ENCODE data around the gene FCRLB. TPM values are rescaled to one million over a fixed set of nuclear protein-coding genes. Genes with fewer than 3 reads are reported as not detected.

FCRLB gene
- total and polyA plus RNA-seq, 11 donors: 0.22 to 0.75 (median 0.46) TPM

GRCh38 chr1:161763522-161764098, 42.3 kb downstream of the FCRLB start:
- 73 to 83% (median 78%) methylated on average over 7 of the region's 7 CpGs for WGBS, 4 donors
- Histone ChIP-seq H3K27ac (no peak overlapping the region), H3K27me3 (no peaks in the 10 kb centered on the region), H3K4me1 (peaks cover 0 to 29% (median 16%) of the 10 kb centered on the region in 12 donors), H3K9me3 (no peaks in the 10 kb centered on the region), H3K36me3 (peaks cover 0 to 18% (median 7%) of the 10 kb centered on the region in 9 donors), H3K4me3 (no peak overlapping the region)
- no peak for ATAC-seq
- TF ChIP-seq CTCF (IDR thresholded peaks at IDR 0.05) (peak in 11 of 12 donors; percentile 7 to 54 (median 28)), POLR2A (IDR thresholded peaks at IDR 0.05) (no peak)
- DNase-seq: no peak
- intact Hi-C loops (cut with DNase I): loop anchor here in 1 of 10 donors (2.0 kb wide), 1 partner anchor 13 kb away; no protein-coding TSS in a partner anchor

- ATAC-seq (peak; percentile 86 to 95 (median 92)), DNase-seq (peak; percentile 88 to 92 (median 91))
- H3K4me1 ChIP-seq: peaks cover 0 to 55% (median 19%) of the 10 kb centered on the region in 12 donors
- WGBS, 4 donors: 0 to 1% (median 1%) methylated on average over 28 to 35 of the region's 35 CpGs
- no peaks in the 10 kb centered on the region for H3K36me3 ChIP-seq
- H3K9me3 ChIP-seq: no peaks in the 10 kb centered on the region
- H3K27ac ChIP-seq: peak within 1 kb of the TSS; percentile 63 to 92 (median 83)
- no peaks in the 10 kb centered on the region for H3K27me3 ChIP-seq
- peak within 1 kb of the TSS; percentile 64 to 96 (median 75) for H3K4me3 ChIP-seq
- TF ChIP-seq CTCF (IDR thresholded peaks at IDR 0.05) (no peak), POLR2A (IDR thresholded peaks at IDR 0.05) (peak in 1 of 2 donors; percentile 70)
- intact Hi-C loops (cut with DNase I): no loop called here
Measured at GRCh38 chr1:161766102-161766981, 45.0 kb downstream of the FCRLB start, which contains the start of gene ATF6. Gene ATF6, plus strand, starts transcription at chr1:161766320. Its CDS starts 41 bp downstream, at chr1:161766361.

- intact Hi-C loops (cut with DNase I): no loop called here
Measured at GRCh38 chr1:161768461-161768860, 47.1 kb downstream of the FCRLB start.

More at GRCh38 chr1:161768461-161768860, 47.1 kb downstream of the FCRLB start:
- whole genome bisulfite sequencing, 4 donors: 89 to 97% (median 93%) methylated on average over 5 of the region's 5 CpGs
- DNase-seq: no peak
- H3K9me3 ChIP-seq: no peaks in the 10 kb centered on the region
- no peak overlapping the region for H3K27ac ChIP-seq
- ATAC-seq: no peak
- no peaks in the 10 kb centered on the region for H3K27me3 ChIP-seq
- H3K36me3 ChIP-seq: no peaks in the 10 kb centered on the region
- no peak overlapping the region for H3K4me3 ChIP-seq
- no peak for TF ChIP-seq POLR2A (IDR thresholded peaks at IDR 0.05)
- no peak for TF ChIP-seq CTCF (IDR thresholded peaks at IDR 0.05)
- H3K4me1 ChIP-seq: peaks cover 0 to 76% (median 26%) of the 10 kb centered on the region in 12 donors
